ENCODE measurements around the gene YIPF3.

Gene YIPF3

GRCh38 chr6:43506667-43507471 lies 9.9 kb downstream of the YIPF3 start:
- H3K4me1 ChIP-seq (ENCODE audit: control insufficient read depth in 1 of 2, insufficient read depth in 2 of 2, low read length in 2 of 2) = peaks cover 4 to 8% of the 10 kb centered on the region in 2 experiments
- no peak overlapping the region for H2BK5ac ChIP-seq (ENCODE audit: low read depth, low read length, poor library complexity)
- no peak overlapping the region for H3K4me3 ChIP-seq (ENCODE audit: low read depth, low read length)
- no peaks in the 10 kb centered on the region for H3K9me3 ChIP-seq (ENCODE audit: insufficient read depth, low read depth, low read length)
- no peak overlapping the region for H2BK12ac ChIP-seq (ENCODE audit: low read length)
- H3K79me2 ChIP-seq (ENCODE audit: control insufficient read depth, insufficient read depth, low read length, poor library complexity) = no peaks in the 10 kb centered on the region
- H3K79me1 ChIP-seq (ENCODE audit: low read length) = peaks cover 2% of the 10 kb centered on the region
- no peak overlapping the region for H2AFZ ChIP-seq (ENCODE audit: insufficient read depth, low read length, poor library complexity)
- no peak overlapping the region for H3K23ac ChIP-seq (ENCODE audit: low read length)
- no peak overlapping the region for H4K8ac ChIP-seq (ENCODE audit: low read depth, low read length)
- no peak overlapping the region for H2AK5ac ChIP-seq (ENCODE audit: low read length)
- no peak overlapping the region for H3K4ac ChIP-seq (ENCODE audit: low read depth, low read length)
- H4K12ac ChIP-seq (ENCODE audit: low read depth, low read length) = no peak overlapping the region
- no peak overlapping the region for H3K27ac ChIP-seq (ENCODE audit: low read depth, low read length)
- no peak overlapping the region for H4K91ac ChIP-seq (ENCODE audit: low read depth, low read length)
- peak; percentile 80 to 94 for DNase-seq
- H3K18ac ChIP-seq (ENCODE audit: low read length) = no peak overlapping the region
- H3K14ac ChIP-seq (ENCODE audit: low read length) = no peak overlapping the region
- no peak overlapping the region for H3K4me2 ChIP-seq (ENCODE audit: low read length)
- H3K9ac ChIP-seq (ENCODE audit: low read length) = peak overlapping the region; percentile 23
- peaks cover 39 to 49% of the 10 kb centered on the region in 2 experiments for H3K36me3 ChIP-seq (ENCODE audit: control insufficient read depth in 1 of 2, insufficient read depth in 2 of 2, low read length in 2 of 2)
- WGBS (ENCODE audit: extremely low coverage, insufficient coverage, insufficient read length) = no CpG with 5 or more reads among the region's 14 CpGs
- H2BK120ac ChIP-seq (ENCODE audit: insufficient read depth, low read length, poor library complexity) = no peak overlapping the region
- peaks cover 20% of the 10 kb centered on the region for H3K27me3 ChIP-seq (ENCODE audit: insufficient read depth, low read length)

- H2BK5ac ChIP-seq (ENCODE audit: low read depth, low read length, poor library complexity) = no peak overlapping the region
- H3K9ac ChIP-seq (ENCODE audit: low read length) = no peak overlapping the region
- H3K23ac ChIP-seq (ENCODE audit: low read length) = no peak overlapping the region
- H4K91ac ChIP-seq (ENCODE audit: low read depth, low read length) = no peak overlapping the region
- H3K27ac ChIP-seq (ENCODE audit: low read depth, low read length) = no peak overlapping the region
- H4K12ac ChIP-seq (ENCODE audit: low read depth, low read length) = no peak overlapping the region
- H3K4ac ChIP-seq (ENCODE audit: low read depth, low read length) = no peak overlapping the region
- no peak overlapping the region for H2AK5ac ChIP-seq (ENCODE audit: low read length)
- H3K27me3 ChIP-seq (ENCODE audit: insufficient read depth, low read length) = peaks cover 20% of the 10 kb centered on the region
- H2BK12ac ChIP-seq (ENCODE audit: low read length) = no peak overlapping the region
- no peak for DNase-seq
- no peak overlapping the region for H2AFZ ChIP-seq (ENCODE audit: insufficient read depth, low read length, poor library complexity)
- no peaks in the 10 kb centered on the region for H3K9me3 ChIP-seq (ENCODE audit: insufficient read depth, low read depth, low read length)
- no CpG with 5 or more reads among the region's 3 CpGs for WGBS (ENCODE audit: extremely low coverage, insufficient coverage, insufficient read length)
- H3K18ac ChIP-seq (ENCODE audit: low read length) = no peak overlapping the region
- no peak overlapping the region for H3K4me3 ChIP-seq (ENCODE audit: low read depth, low read length)
- peaks cover 2% of the 10 kb centered on the region for H3K79me1 ChIP-seq (ENCODE audit: low read length)
- H3K36me3 ChIP-seq (ENCODE audit: control insufficient read depth in 1 of 2, insufficient read depth in 2 of 2, low read length in 2 of 2) = peaks cover 40 to 46% of the 10 kb centered on the region in 2 experiments
- no peaks in the 10 kb centered on the region for H3K79me2 ChIP-seq (ENCODE audit: control insufficient read depth, insufficient read depth, low read length, poor library complexity)
- no peak overlapping the region for H2BK120ac ChIP-seq (ENCODE audit: insufficient read depth, low read length, poor library complexity)
- H4K8ac ChIP-seq (ENCODE audit: low read depth, low read length) = no peak overlapping the region
- no peak overlapping the region for H3K14ac ChIP-seq (ENCODE audit: low read length)
- H3K4me2 ChIP-seq (ENCODE audit: low read length) = no peak overlapping the region
- H3K4me1 ChIP-seq (ENCODE audit: control insufficient read depth in 1 of 2, insufficient read depth in 2 of 2, low read length in 2 of 2) = peaks cover 4 to 8% of the 10 kb centered on the region in 2 experiments
Measured at GRCh38 chr6:43506171-43506570, 10.6 kb downstream of the YIPF3 start.

- peaks cover 2% of the 10 kb centered on the region for H3K79me1 ChIP-seq (ENCODE audit: low read length)
- H3K4me2 ChIP-seq (ENCODE audit: low read length) = no peak overlapping the region
- no peaks in the 10 kb centered on the region for H3K79me2 ChIP-seq (ENCODE audit: control insufficient read depth, insufficient read depth, low read length, poor library complexity)
- no peak overlapping the region for H3K4ac ChIP-seq (ENCODE audit: low read depth, low read length)
- no peak overlapping the region for H4K12ac ChIP-seq (ENCODE audit: low read depth, low read length)
- no peak overlapping the region for H3K9ac ChIP-seq (ENCODE audit: low read length)
- no peak overlapping the region for H2BK12ac ChIP-seq (ENCODE audit: low read length)
- H3K27ac ChIP-seq (ENCODE audit: low read depth, low read length) = no peak overlapping the region
- no peak overlapping the region for H4K91ac ChIP-seq (ENCODE audit: low read depth, low read length)
- H4K8ac ChIP-seq (ENCODE audit: low read depth, low read length) = no peak overlapping the region
- no CpG with 5 or more reads among the region's 6 CpGs for WGBS (ENCODE audit: extremely low coverage, insufficient coverage, insufficient read length)
- H2AK5ac ChIP-seq (ENCODE audit: low read length) = no peak overlapping the region
- no peak for DNase-seq
- H3K9me3 ChIP-seq (ENCODE audit: insufficient read depth, low read depth, low read length) = no peaks in the 10 kb centered on the region
- peaks cover 42 to 48% of the 10 kb centered on the region in 2 experiments for H3K36me3 ChIP-seq (ENCODE audit: control insufficient read depth in 1 of 2, insufficient read depth in 2 of 2, low read length in 2 of 2)
- no peak overlapping the region for H3K18ac ChIP-seq (ENCODE audit: low read length)
- H3K14ac ChIP-seq (ENCODE audit: low read length) = no peak overlapping the region
- H2AFZ ChIP-seq (ENCODE audit: insufficient read depth, low read length, poor library complexity) = no peak overlapping the region
- no peak overlapping the region for H2BK5ac ChIP-seq (ENCODE audit: low read depth, low read length, poor library complexity)
- no peak overlapping the region for H3K23ac ChIP-seq (ENCODE audit: low read length)
- H3K4me3 ChIP-seq (ENCODE audit: low read depth, low read length) = no peak overlapping the region
- peaks cover 20% of the 10 kb centered on the region for H3K27me3 ChIP-seq (ENCODE audit: insufficient read depth, low read length)
- H3K4me1 ChIP-seq (ENCODE audit: control insufficient read depth in 1 of 2, insufficient read depth in 2 of 2, low read length in 2 of 2) = peaks cover 4 to 8% of the 10 kb centered on the region in 2 experiments
- no peak overlapping the region for H2BK120ac ChIP-seq (ENCODE audit: insufficient read depth, low read length, poor library complexity)
Measured at GRCh38 chr6:43505718-43506117, 11.0 kb downstream of the YIPF3 start.

GRCh38 chr6:43504756-43505593 lies 11.8 kb downstream of the YIPF3 start:
- Histone ChIP-seq H4K12ac (ENCODE audit: low read depth, low read length) (no peak overlapping the region), H2AK5ac (ENCODE audit: low read length) (no peak overlapping the region), H4K8ac (ENCODE audit: low read depth, low read length) (no peak overlapping the region), H2BK5ac (ENCODE audit: low read depth, low read length, poor library complexity) (no peak overlapping the region), H3K79me1 (ENCODE audit: low read length) (peaks cover 2% of the 10 kb centered on the region), H4K91ac (ENCODE audit: low read depth, low read length) (no peak overlapping the region), H3K36me3 (ENCODE audit: control insufficient read depth in 1 of 2, insufficient read depth in 2 of 2, low read length in 2 of 2) (peaks cover 46 to 54% of the 10 kb centered on the region in 2 experiments), H3K4ac (ENCODE audit: low read depth, low read length) (no peak overlapping the region), H3K79me2 (ENCODE audit: control insufficient read depth, insufficient read depth, low read length, poor library complexity) (no peaks in the 10 kb centered on the region), H3K9me3 (ENCODE audit: insufficient read depth, low read depth, low read length) (no peaks in the 10 kb centered on the region), H3K4me1 (ENCODE audit: control insufficient read depth in 1 of 2, insufficient read depth in 2 of 2, low read length in 2 of 2) (peaks cover 0 to 4% of the 10 kb centered on the region in 2 experiments), H3K23ac (ENCODE audit: low read length) (no peak overlapping the region), H3K18ac (ENCODE audit: low read length) (no peak overlapping the region), H3K27ac (ENCODE audit: low read depth, low read length) (no peak overlapping the region), H2BK12ac (ENCODE audit: low read length) (no peak overlapping the region), H3K4me2 (ENCODE audit: low read length) (no peak overlapping the region), H2AFZ (ENCODE audit: insufficient read depth, low read length, poor library complexity) (no peak overlapping the region), H2BK120ac (ENCODE audit: insufficient read depth, low read length, poor library complexity) (no peak overlapping the region), H3K9ac (ENCODE audit: low read length) (no peak overlapping the region), H3K27me3 (ENCODE audit: insufficient read depth, low read length) (peaks cover 20% of the 10 kb centered on the region), H3K14ac (ENCODE audit: low read length) (no peak overlapping the region), H3K4me3 (ENCODE audit: low read depth, low read length) (no peak overlapping the region)
- peak in 1 of 2 donors; percentile 31 for DNase-seq
- no CpG with 5 or more reads among the region's 26 CpGs for WGBS (ENCODE audit: extremely low coverage, insufficient coverage, insufficient read length)
